ENCODE results near the gene LRRTM4.

Gene LRRTM4

GRCh38 chr2:76973610-76974009 lies 548.6 kb downstream of the LRRTM4 start:
- no peak for DNase-seq (ENCODE audit: low read depth, low spot score)
- H3K4me3 ChIP-seq (ENCODE audit: low read length): no peak overlapping the region

- DNase-seq (ENCODE audit: low read depth, low spot score): no peak
- no peak overlapping the region for H3K4me3 ChIP-seq (ENCODE audit: low read length)
Measured at GRCh38 chr2:76965772-76966171, 556.4 kb downstream of the LRRTM4 start.

GRCh38 chr2:76958749-76959148 lies 563.4 kb downstream of the LRRTM4 start:
- DNase-seq (ENCODE audit: low read depth, low spot score): no peak

GRCh38 chr2:76953733-76954347 lies 568.3 kb downstream of the LRRTM4 start:
- peak; percentile 50 for DNase-seq (ENCODE audit: low read depth, low spot score)
- H3K4me3 ChIP-seq (ENCODE audit: low read length): no peak overlapping the region

More at GRCh38 chr2:76958749-76959148, 563.4 kb downstream of the LRRTM4 start:
- H3K4me3 ChIP-seq (ENCODE audit: low read length): no peak overlapping the region

GRCh38 chr2:76946631-76947145 lies 575.5 kb downstream of the LRRTM4 start:
- no peak for DNase-seq (ENCODE audit: low read depth, low spot score)
- no peak overlapping the region for H3K4me3 ChIP-seq (ENCODE audit: low read length)

GRCh38 chr2:76940559-76940958 lies 581.6 kb downstream of the LRRTM4 start:
- H3K4me3 ChIP-seq (ENCODE audit: low read length): no peak overlapping the region

GRCh38 chr2:76938153-76938552 lies 584.0 kb downstream of the LRRTM4 start:
- no peak overlapping the region for H3K4me3 ChIP-seq (ENCODE audit: low read length)
- DNase-seq (ENCODE audit: low read depth, low spot score): no peak

More at GRCh38 chr2:76940559-76940958, 581.6 kb downstream of the LRRTM4 start:
- DNase-seq (ENCODE audit: low read depth, low spot score): no peak

- DNase-seq (ENCODE audit: low read depth, low spot score): no peak
- no peak overlapping the region for H3K4me3 ChIP-seq (ENCODE audit: low read length)
Measured at GRCh38 chr2:76932550-76932949, 589.6 kb downstream of the LRRTM4 start.

GRCh38 chr2:76930056-76930744 lies 592.0 kb downstream of the LRRTM4 start:
- no peak for DNase-seq (ENCODE audit: low read depth, low spot score)
- no peak overlapping the region for H3K4me3 ChIP-seq (ENCODE audit: low read length)

- DNase-seq (ENCODE audit: low read depth, low spot score): no peak
- H3K4me3 ChIP-seq (ENCODE audit: low read length): no peak overlapping the region
Measured at GRCh38 chr2:76928026-76928425, 594.1 kb downstream of the LRRTM4 start.

GRCh38 chr2:76921006-76921405 lies 601.2 kb downstream of the LRRTM4 start:
- no peak overlapping the region for H3K4me3 ChIP-seq (ENCODE audit: low read length)
- no peak for DNase-seq (ENCODE audit: low read depth, low spot score)

- no peak for DNase-seq (ENCODE audit: low read depth, low spot score)
- H3K4me3 ChIP-seq (ENCODE audit: low read length): no peak overlapping the region
Measured at GRCh38 chr2:76895469-76895868, 626.7 kb downstream of the LRRTM4 start.

GRCh38 chr2:76870581-76870980 lies 651.6 kb downstream of the LRRTM4 start:
- DNase-seq (ENCODE audit: low read depth, low spot score): no peak
- H3K4me3 ChIP-seq (ENCODE audit: low read length): no peak overlapping the region

- no peak for DNase-seq (ENCODE audit: low read depth, low spot score)
- no peak overlapping the region for H3K4me3 ChIP-seq (ENCODE audit: low read length)
Measured at GRCh38 chr2:76870011-76870410, 652.2 kb downstream of the LRRTM4 start.

- H3K4me3 ChIP-seq (ENCODE audit: low read length): no peak overlapping the region
- no peak for DNase-seq (ENCODE audit: low read depth, low spot score)
Measured at GRCh38 chr2:76867854-76868253, 654.3 kb downstream of the LRRTM4 start.

- DNase-seq (ENCODE audit: low read depth, low spot score): no peak
- no peak overlapping the region for H3K4me3 ChIP-seq (ENCODE audit: low read length)
Measured at GRCh38 chr2:76866464-76866863, 655.7 kb downstream of the LRRTM4 start.

GRCh38 chr2:76862901-76863300 lies 659.3 kb downstream of the LRRTM4 start:
- DNase-seq (ENCODE audit: low read depth, low spot score): no peak
- H3K4me3 ChIP-seq (ENCODE audit: low read length): no peak overlapping the region

- no peak overlapping the region for H3K4me3 ChIP-seq (ENCODE audit: low read length)
- DNase-seq (ENCODE audit: low read depth, low spot score): peak; percentile 47
Measured at GRCh38 chr2:76861708-76862107, 660.5 kb downstream of the LRRTM4 start.

GRCh38 chr2:76851000-76851399 lies 671.2 kb downstream of the LRRTM4 start:
- no peak for DNase-seq (ENCODE audit: low read depth, low spot score)
- no peak overlapping the region for H3K4me3 ChIP-seq (ENCODE audit: low read length)

GRCh38 chr2:76849086-76849485 lies 673.1 kb downstream of the LRRTM4 start:
- DNase-seq (ENCODE audit: low read depth, low spot score): no peak
- H3K4me3 ChIP-seq (ENCODE audit: low read length): no peak overlapping the region

GRCh38 chr2:76839826-76840225 lies 682.4 kb downstream of the LRRTM4 start:
- no peak overlapping the region for H3K4me3 ChIP-seq (ENCODE audit: low read length)
- no peak for DNase-seq (ENCODE audit: low read depth, low spot score)

Data from Jurkat, Clone E6-1 (cell line).